IPS-15b (cell line): ENCODE results near the gene SLC1A1.

Experiments used
- H3K27me3 ChIP-seq: one replicate; pipeline ENCODE4 v1.6.1; 2013; ENCODE audit warnings: low read length; ENCODE audit not compliant: control insufficient read depth, insufficient read depth
- H3K36me3 ChIP-seq: one replicate; pipeline ENCODE4 v1.6.1; 2013; ENCODE audit warnings: low read length; ENCODE audit not compliant: control insufficient read depth, insufficient read depth
- H3K4me1 ChIP-seq: one replicate; pipeline ENCODE4 v1.6.1; 2013; ENCODE audit warnings: mild to moderate bottlenecking, low read length; ENCODE audit not compliant: control insufficient read depth, insufficient read depth
- H3K4me3 ChIP-seq: one replicate; pipeline ENCODE4 v1.5.1; 2013; ENCODE audit warnings: low read depth, low read length
- H3K9ac ChIP-seq: one replicate; pipeline ENCODE4 v1.6.1; 2013; ENCODE audit warnings: low read depth, mild to moderate bottlenecking, low read length
- H3K9me3 ChIP-seq: one replicate; pipeline ENCODE4 v1.6.1; 2013; ENCODE audit warnings: mild to moderate bottlenecking, low read length; ENCODE audit not compliant: control insufficient read depth, insufficient read depth

SLC1A1 gene

GRCh38 chr9:4491626-4491975 lies 1.3 kb downstream of the SLC1A1 start:
- Histone ChIP-seq H3K9me3 (no peaks in the 10 kb centered on the region), H3K4me3 (peak overlapping the region; percentile 78), H3K4me1 (no peaks in the 10 kb centered on the region), H3K36me3 (no peaks in the 10 kb centered on the region), H3K9ac (no peak overlapping the region), H3K27me3 (peaks cover 30% of the 10 kb centered on the region)

GRCh38 chr9:4494332-4494731 lies 4.1 kb downstream of the SLC1A1 start:
- peaks cover 18% of the 10 kb centered on the region for H3K27me3 ChIP-seq
- no peaks in the 10 kb centered on the region for H3K4me1 ChIP-seq
- H3K36me3 ChIP-seq = no peaks in the 10 kb centered on the region
- H3K4me3 ChIP-seq = no peak overlapping the region
- H3K9me3 ChIP-seq = no peaks in the 10 kb centered on the region
- H3K9ac ChIP-seq = no peak overlapping the region

GRCh38 chr9:4494806-4495205 lies 4.5 kb downstream of the SLC1A1 start:
- Histone ChIP-seq H3K4me1 (no peaks in the 10 kb centered on the region), H3K9me3 (no peaks in the 10 kb centered on the region), H3K27me3 (peaks cover 14% of the 10 kb centered on the region), H3K4me3 (no peak overlapping the region), H3K9ac (no peak overlapping the region), H3K36me3 (no peaks in the 10 kb centered on the region)

GRCh38 chr9:4495537-4495936 lies 5.3 kb downstream of the SLC1A1 start:
- no peak overlapping the region for H3K4me3 ChIP-seq
- no peaks in the 10 kb centered on the region for H3K9me3 ChIP-seq
- H3K4me1 ChIP-seq = no peaks in the 10 kb centered on the region
- H3K9ac ChIP-seq = no peak overlapping the region
- no peaks in the 10 kb centered on the region for H3K36me3 ChIP-seq
- H3K27me3 ChIP-seq = peaks cover 9% of the 10 kb centered on the region

GRCh38 chr9:4496497-4496896 lies 6.2 kb downstream of the SLC1A1 start:
- H3K36me3 ChIP-seq = no peaks in the 10 kb centered on the region

GRCh38 chr9:4497395-4497794 lies 7.1 kb downstream of the SLC1A1 start:
- Histone ChIP-seq H3K9ac (no peak overlapping the region), H3K4me1 (no peaks in the 10 kb centered on the region)

More at GRCh38 chr9:4496497-4496896, 6.2 kb downstream of the SLC1A1 start:
- Histone ChIP-seq H3K9ac (no peak overlapping the region), H3K4me1 (no peaks in the 10 kb centered on the region), H3K27me3 (no peaks in the 10 kb centered on the region), H3K9me3 (no peaks in the 10 kb centered on the region), H3K4me3 (no peak overlapping the region)

GRCh38 chr9:4497855-4498254 lies 7.6 kb downstream of the SLC1A1 start:
- Histone ChIP-seq H3K9ac (no peak overlapping the region), H3K9me3 (no peaks in the 10 kb centered on the region), H3K4me1 (no peaks in the 10 kb centered on the region), H3K4me3 (no peak overlapping the region), H3K27me3 (no peaks in the 10 kb centered on the region), H3K36me3 (no peaks in the 10 kb centered on the region)

More at GRCh38 chr9:4497395-4497794, 7.1 kb downstream of the SLC1A1 start:
- Histone ChIP-seq H3K27me3 (no peaks in the 10 kb centered on the region), H3K36me3 (no peaks in the 10 kb centered on the region), H3K9me3 (no peaks in the 10 kb centered on the region), H3K4me3 (no peak overlapping the region)

- no peaks in the 10 kb centered on the region for H3K4me1 ChIP-seq
- H3K9me3 ChIP-seq = no peaks in the 10 kb centered on the region
- H3K4me3 ChIP-seq = no peak overlapping the region
- H3K9ac ChIP-seq = no peak overlapping the region
- no peaks in the 10 kb centered on the region for H3K36me3 ChIP-seq
- H3K27me3 ChIP-seq = no peaks in the 10 kb centered on the region
These were observed 9.6 kb downstream of the SLC1A1 start for GRCh38 chr9:4499917-4500316.

GRCh38 chr9:4501147-4501507 lies 10.9 kb downstream of the SLC1A1 start:
- no peaks in the 10 kb centered on the region for H3K36me3 ChIP-seq
- no peak overlapping the region for H3K9ac ChIP-seq
- H3K4me1 ChIP-seq = no peaks in the 10 kb centered on the region
- H3K27me3 ChIP-seq = no peaks in the 10 kb centered on the region
- H3K4me3 ChIP-seq = no peak overlapping the region
- H3K9me3 ChIP-seq = no peaks in the 10 kb centered on the region

- no peaks in the 10 kb centered on the region for H3K36me3 ChIP-seq
These were observed 12.2 kb downstream of the SLC1A1 start for GRCh38 chr9:4502444-4502843.

GRCh38 chr9:4503103-4503502 lies 12.8 kb downstream of the SLC1A1 start:
- H3K4me3 ChIP-seq = no peak overlapping the region
- no peaks in the 10 kb centered on the region for H3K4me1 ChIP-seq
- no peaks in the 10 kb centered on the region for H3K9me3 ChIP-seq
- H3K36me3 ChIP-seq = no peaks in the 10 kb centered on the region
- H3K27me3 ChIP-seq = no peaks in the 10 kb centered on the region
- no peak overlapping the region for H3K9ac ChIP-seq

More at GRCh38 chr9:4502444-4502843, 12.2 kb downstream of the SLC1A1 start:
- Histone ChIP-seq H3K27me3 (no peaks in the 10 kb centered on the region), H3K9ac (no peak overlapping the region), H3K4me3 (no peak overlapping the region), H3K4me1 (no peaks in the 10 kb centered on the region), H3K9me3 (no peaks in the 10 kb centered on the region)

GRCh38 chr9:4504250-4504649 lies 14.0 kb downstream of the SLC1A1 start:
- no peaks in the 10 kb centered on the region for H3K4me1 ChIP-seq
- no peaks in the 10 kb centered on the region for H3K9me3 ChIP-seq
- no peaks in the 10 kb centered on the region for H3K27me3 ChIP-seq
- H3K9ac ChIP-seq = no peak overlapping the region
- H3K4me3 ChIP-seq = no peak overlapping the region
- H3K36me3 ChIP-seq = no peaks in the 10 kb centered on the region

- no peak overlapping the region for H3K9ac ChIP-seq
- no peaks in the 10 kb centered on the region for H3K4me1 ChIP-seq
- no peaks in the 10 kb centered on the region for H3K9me3 ChIP-seq
- no peaks in the 10 kb centered on the region for H3K27me3 ChIP-seq
- H3K36me3 ChIP-seq = no peaks in the 10 kb centered on the region
- no peak overlapping the region for H3K4me3 ChIP-seq
These were observed 16.2 kb downstream of the SLC1A1 start for GRCh38 chr9:4506490-4506889.
